ENCODE results near the gene AK3. TPM values are rescaled to one million over a fixed set of nuclear protein-coding genes. Genes with fewer than 3 reads are reported as not detected.

The AK3 gene
- total RNA-seq, 1 experiment from 2014 or later = 79.2 TPM

DNA sequence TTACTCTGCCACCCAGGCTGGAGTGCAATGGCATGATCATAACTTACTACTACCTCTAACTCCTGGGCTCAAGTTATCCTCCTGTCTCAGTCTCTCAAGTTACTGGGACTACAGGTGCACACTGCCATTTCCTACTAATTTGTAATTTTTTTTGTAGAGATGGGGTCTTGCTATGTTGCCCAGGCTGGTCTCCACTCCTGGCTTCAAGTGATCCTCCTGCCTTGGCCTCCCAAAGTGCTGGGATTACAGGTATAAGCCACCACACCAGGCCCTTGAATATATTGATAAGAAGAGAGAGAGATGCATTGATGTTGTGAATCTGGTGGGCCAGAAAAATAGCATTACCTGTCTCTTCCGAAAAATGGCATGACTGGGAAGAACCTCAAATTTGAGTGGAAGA lies 30.8 kb upstream of the AK3 start:
- Histone ChIP-seq H3K9ac (ENCODE audit: low read length) (no peak overlapping the region), H2AFZ (ENCODE audit: low read length) (no peak overlapping the region), H3K4me3 (ENCODE audit: low read length) (no peak overlapping the region), H3K79me2 (ENCODE audit: low read length) (no peaks in the 10 kb centered on the region), H3K27me3 (ENCODE audit: low read length) (no peaks in the 10 kb centered on the region), H4K20me1 (ENCODE audit: low read length) (no peaks in the 10 kb centered on the region), H3K9me2 (replicated peaks; ENCODE audit: low read length) (no peaks in the 10 kb centered on the region), H3F3A (ENCODE audit: low read length, unreplicated experiment) (no peaks in the 10 kb centered on the region), H3K27ac (ENCODE audit: low read length) (no peak overlapping the region), H3K4me1 (ENCODE audit: insufficient read depth, low read length) (peaks cover 6% of the 10 kb centered on the region; the same call in 1 of the 2 replicates), H3K4me2 (ENCODE audit: low read length) (no peak overlapping the region), H3K36me3 (ENCODE audit: low read depth, low read length) (no peaks in the 10 kb centered on the region), H3K9me3 (ENCODE audit: low read length) (no peaks in the 10 kb centered on the region)
- ChIA-PET POLR2A (ENCODE audit: unreplicated experiment) (no interaction called here), CTCF (no interaction called here)
- intact Hi-C loops (cut with micrococcal nuclease) = no loop called here
- TF ChIP-seq, protein P1, sequence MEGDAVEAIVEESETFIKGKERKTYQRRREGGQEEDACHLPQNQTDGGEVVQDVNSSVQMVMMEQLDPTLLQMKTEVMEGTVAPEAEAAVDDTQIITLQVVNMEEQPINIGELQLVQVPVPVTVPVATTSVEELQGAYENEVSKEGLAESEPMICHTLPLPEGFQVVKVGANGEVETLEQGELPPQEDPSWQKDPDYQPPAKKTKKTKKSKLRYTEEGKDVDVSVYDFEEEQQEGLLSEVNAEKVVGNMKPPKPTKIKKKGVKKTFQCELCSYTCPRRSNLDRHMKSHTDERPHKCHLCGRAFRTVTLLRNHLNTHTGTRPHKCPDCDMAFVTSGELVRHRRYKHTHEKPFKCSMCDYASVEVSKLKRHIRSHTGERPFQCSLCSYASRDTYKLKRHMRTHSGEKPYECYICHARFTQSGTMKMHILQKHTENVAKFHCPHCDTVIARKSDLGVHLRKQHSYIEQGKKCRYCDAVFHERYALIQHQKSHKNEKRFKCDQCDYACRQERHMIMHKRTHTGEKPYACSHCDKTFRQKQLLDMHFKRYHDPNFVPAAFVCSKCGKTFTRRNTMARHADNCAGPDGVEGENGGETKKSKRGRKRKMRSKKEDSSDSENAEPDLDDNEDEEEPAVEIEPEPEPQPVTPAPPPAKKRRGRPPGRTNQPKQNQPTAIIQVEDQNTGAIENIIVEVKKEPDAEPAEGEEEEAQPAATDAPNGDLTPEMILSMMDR (conservative IDR thresholded peaks at IDR 0.05; ENCODE audit: low read depth, low read length) = no peak
- TF ChIP-seq EZH2phosphoT487 (IDR thresholded peaks at IDR 0.05; ENCODE audit: borderline replicate concordance, low read length) (no peak), EZH2 (IDR thresholded peaks at IDR 0.05; ENCODE audit: low read length, unreplicated experiment) (no peak)
- ATAC-seq (no peak), DNase-seq (no peak)
- BruUV-seq (replicated peaks) = no TSS peak

DNA sequence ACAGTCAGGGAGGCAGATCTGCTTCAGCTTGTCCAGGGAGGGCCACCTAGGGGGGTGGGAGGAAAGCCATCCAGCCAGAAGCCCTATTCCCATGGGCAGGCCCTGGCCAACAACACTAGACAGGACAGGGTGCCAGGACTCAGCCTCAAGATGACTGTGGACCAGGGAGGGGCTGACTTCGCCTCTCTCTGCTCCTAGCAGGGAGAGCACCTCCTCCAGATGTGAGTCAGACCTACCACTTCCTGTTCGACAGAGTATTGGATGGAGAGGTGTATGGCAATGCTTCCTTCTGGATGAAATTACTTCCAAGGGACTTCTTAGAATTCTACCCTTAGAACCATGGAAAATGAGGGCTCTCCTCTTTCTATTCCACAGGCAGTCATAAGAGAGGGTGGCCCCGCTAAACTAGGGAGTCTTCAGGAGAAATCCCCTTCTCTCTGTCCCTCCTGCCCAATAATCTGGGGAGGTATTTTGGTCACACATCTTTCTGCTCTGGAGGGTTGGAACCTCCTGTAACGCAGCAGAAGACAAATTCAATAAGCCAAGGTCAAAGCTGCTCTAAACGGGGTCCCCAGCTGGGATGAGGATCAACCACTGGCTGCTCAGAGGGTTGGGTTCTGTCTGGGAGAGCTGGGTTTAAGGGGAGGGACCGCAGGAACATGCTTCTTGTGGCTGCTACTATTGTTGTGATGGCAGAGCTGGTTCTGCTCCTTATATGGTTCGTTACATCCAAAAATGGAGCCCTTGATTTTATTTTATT lies 28.5 kb upstream of the AK3 start:
- H2AFZ ChIP-seq (ENCODE audit: low read length) = peak overlapping the region; percentile 59
- H3K79me2 ChIP-seq (ENCODE audit: low read length) = no peaks in the 10 kb centered on the region
- H3K27ac ChIP-seq (ENCODE audit: low read length) = no peak overlapping the region
- H3K4me1 ChIP-seq (ENCODE audit: insufficient read depth, low read length) = peaks cover 6% of the 10 kb centered on the region; the same call in 1 of the 2 replicates
- no peaks in the 10 kb centered on the region for H3K27me3 ChIP-seq (ENCODE audit: low read length)
- H3K9me2 ChIP-seq (replicated peaks; ENCODE audit: low read length) = no peaks in the 10 kb centered on the region
- no peaks in the 10 kb centered on the region for H3K36me3 ChIP-seq (ENCODE audit: low read depth, low read length)
- H3F3A ChIP-seq (ENCODE audit: low read length, unreplicated experiment) = no peaks in the 10 kb centered on the region
- intact Hi-C loops (cut with micrococcal nuclease) = no loop called here
- H3K4me2 ChIP-seq (ENCODE audit: low read length) = no peak overlapping the region
- ChIA-PET POLR2A (ENCODE audit: unreplicated experiment) (no interaction called here), CTCF (no interaction called here)
- peak; percentile 93 for ATAC-seq
- TF ChIP-seq, protein P1 (conservative IDR thresholded peaks at IDR 0.05; ENCODE audit: low read depth, low read length) = no peak
- no peak for TF ChIP-seq EZH2 (IDR thresholded peaks at IDR 0.05; ENCODE audit: low read length, unreplicated experiment)
- no peak for TF ChIP-seq EZH2phosphoT487 (IDR thresholded peaks at IDR 0.05; ENCODE audit: borderline replicate concordance, low read length)
- H4K20me1 ChIP-seq (ENCODE audit: low read length) = no peaks in the 10 kb centered on the region
- no peaks in the 10 kb centered on the region for H3K9me3 ChIP-seq (ENCODE audit: low read length)
- no peak overlapping the region for H3K9ac ChIP-seq (ENCODE audit: low read length)
- no peak overlapping the region for H3K4me3 ChIP-seq (ENCODE audit: low read length)
- DNase-seq = peak; percentile 69
- BruUV-seq (replicated peaks) = no TSS peak

DNA sequence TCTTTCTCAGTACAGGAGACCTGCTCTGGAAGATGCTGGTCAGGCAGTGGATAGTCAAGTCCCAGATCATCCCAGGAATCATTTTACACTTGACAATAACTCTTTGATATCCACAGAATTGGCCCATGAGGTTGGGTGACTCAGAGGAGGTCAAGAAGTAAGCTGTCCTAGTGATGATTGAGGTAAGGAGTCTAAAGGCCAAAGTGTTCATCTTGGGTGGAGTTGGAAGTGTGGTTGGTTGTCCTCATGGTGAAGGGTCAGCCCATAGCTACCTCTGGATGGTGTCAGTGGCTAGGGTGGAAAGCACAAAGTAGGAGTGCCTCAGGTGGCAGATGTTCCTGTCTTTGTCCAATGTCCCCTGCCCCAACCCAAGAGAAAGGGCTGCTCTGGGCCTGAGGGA lies 27.7 kb upstream of the AK3 start:
- Histone ChIP-seq H2AFZ (ENCODE audit: low read length) (no peak overlapping the region), H3K27ac (ENCODE audit: low read length) (no peak overlapping the region), H3K4me2 (ENCODE audit: low read length) (no peak overlapping the region), H3K36me3 (ENCODE audit: low read depth, low read length) (no peaks in the 10 kb centered on the region), H3K9me3 (ENCODE audit: low read length) (no peaks in the 10 kb centered on the region), H3F3A (ENCODE audit: low read length, unreplicated experiment) (no peaks in the 10 kb centered on the region), H3K27me3 (ENCODE audit: low read length) (no peaks in the 10 kb centered on the region), H3K4me1 (ENCODE audit: insufficient read depth, low read length) (peaks cover 6% of the 10 kb centered on the region; the same call in 1 of the 2 replicates), H3K79me2 (ENCODE audit: low read length) (no peaks in the 10 kb centered on the region), H3K9ac (ENCODE audit: low read length) (no peak overlapping the region), H3K9me2 (replicated peaks; ENCODE audit: low read length) (no peaks in the 10 kb centered on the region), H4K20me1 (ENCODE audit: low read length) (no peaks in the 10 kb centered on the region), H3K4me3 (ENCODE audit: low read length) (no peak overlapping the region)
- TF ChIP-seq EZH2phosphoT487 (IDR thresholded peaks at IDR 0.05; ENCODE audit: borderline replicate concordance, low read length) = no peak
- no peak for TF ChIP-seq EZH2 (IDR thresholded peaks at IDR 0.05; ENCODE audit: low read length, unreplicated experiment)
- TF ChIP-seq, protein P1 (conservative IDR thresholded peaks at IDR 0.05; ENCODE audit: low read depth, low read length) = no peak
- intact Hi-C loops (cut with micrococcal nuclease) = no loop called here
- ATAC-seq (no peak), DNase-seq (no peak)
- no TSS peak for BruUV-seq (replicated peaks)
- CTCF ChIA-PET = no interaction called here
- POLR2A ChIA-PET (ENCODE audit: unreplicated experiment) = no interaction called here
